AG10803 (cell line): Measurements from ENCODE around the gene SELENOO.

ENCODE experiments used
- DNase-seq: peaks from one replicate; pipeline ENCODE4 v3.0.0; 2010; ENCODE audit warnings: low read depth
- H3K4me3 ChIP-seq: 2 replicates; pipeline ENCODE4 v1.5.1; 2011; ENCODE audit warnings: mild to moderate bottlenecking, low read length, control low read depth
- CTCF ChIP-seq: conservative IDR thresholded peaks from 2 replicates; pipeline ENCODE4 v1.5.1; 2011; ENCODE audit warnings: mild to moderate bottlenecking, low read length, control low read depth, inconsistent platforms

SELENOO gene

GRCh38 chr22:50244420-50245213, 43.8 kb downstream of the SELENOO start, which contains the start of gene TUBGCP6:
TUBGCP6 (minus strand) TSS chr22:50245023; CDS start chr22:50244459, 564 bp downstream.
- H3K4me3 ChIP-seq = peak within 1 kb of the TSS; percentile 97
- TF ChIP-seq CTCF = peak; percentile 33
- peak; percentile 87 for DNase-seq

- peak overlapping the region; percentile 97 for H3K4me3 ChIP-seq
- no peak for DNase-seq
- no peak for TF ChIP-seq CTCF
Observed at GRCh38 chr22:50245214-50246072, 44.6 kb downstream of the SELENOO start.

- TF ChIP-seq CTCF = peak; percentile 10; the same call in 1 of the 2 replicates
- H3K4me3 ChIP-seq = peak overlapping the region; percentile 97
- DNase-seq = no peak
Observed at GRCh38 chr22:50246242-50247175, 45.7 kb downstream of the SELENOO start.

GRCh38 chr22:50247748-50248147, 46.9 kb downstream of the SELENOO start:
- no peak for TF ChIP-seq CTCF
- peak; percentile 50 for DNase-seq
- no peak overlapping the region for H3K4me3 ChIP-seq

GRCh38 chr22:50248196-50249081, 47.6 kb downstream of the SELENOO start:
- no peak for DNase-seq
- no peak for TF ChIP-seq CTCF
- H3K4me3 ChIP-seq = no peak overlapping the region
